ENCODE measurements around the gene NCAPD3.

DNA sequence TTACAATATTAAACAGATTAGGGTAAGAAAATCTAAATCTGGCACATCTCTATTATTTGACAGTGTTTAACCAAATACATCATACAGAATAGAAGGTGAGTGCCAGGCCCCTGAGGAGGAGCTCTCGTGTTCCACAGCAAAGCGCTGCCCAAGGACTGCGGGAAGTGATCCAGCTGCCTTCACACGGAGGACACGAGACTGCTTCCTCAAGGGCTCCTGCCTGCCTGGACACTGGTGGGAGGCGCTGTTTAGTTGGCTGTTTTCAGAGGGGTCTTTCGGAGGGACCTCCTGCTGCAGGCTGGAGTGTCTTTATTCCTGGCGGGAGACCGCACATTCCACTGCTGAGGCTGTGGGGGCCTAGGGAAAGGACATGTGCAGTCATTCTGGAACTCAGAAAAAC, 71.1 kb downstream of the NCAPD3 start:
- TF ChIP-seq TAF1 (IDR thresholded peaks at IDR 0.05; ENCODE audit: low read depth, low read length) (no peak), POLR2AphosphoS5 (IDR thresholded peaks at IDR 0.05; ENCODE audit: low read depth, low read length) (no peak), POLR2A (IDR thresholded peaks at IDR 0.05; ENCODE audit: low read depth, low read length) (no peak), SPI1 (IDR thresholded peaks at IDR 0.05; ENCODE audit: low read depth, low read length) (no peak), POU2F2 (IDR thresholded peaks at IDR 0.05; ENCODE audit: low read depth, low read length) (no peak), PAX5 (IDR thresholded peaks at IDR 0.05; ENCODE audit: insufficient read depth, low read length, severe bottlenecking) (no peak)
